ENCODE measurements around the gene ITGA2.
A peak's percentile ranks its signal among the peaks of the same experiment; 100 is the strongest.

Gene ITGA2

GRCh38 chr5:53001541-53001940, 12.4 kb downstream of the ITGA2 start:
- TF ChIP-seq, protein P1, sequence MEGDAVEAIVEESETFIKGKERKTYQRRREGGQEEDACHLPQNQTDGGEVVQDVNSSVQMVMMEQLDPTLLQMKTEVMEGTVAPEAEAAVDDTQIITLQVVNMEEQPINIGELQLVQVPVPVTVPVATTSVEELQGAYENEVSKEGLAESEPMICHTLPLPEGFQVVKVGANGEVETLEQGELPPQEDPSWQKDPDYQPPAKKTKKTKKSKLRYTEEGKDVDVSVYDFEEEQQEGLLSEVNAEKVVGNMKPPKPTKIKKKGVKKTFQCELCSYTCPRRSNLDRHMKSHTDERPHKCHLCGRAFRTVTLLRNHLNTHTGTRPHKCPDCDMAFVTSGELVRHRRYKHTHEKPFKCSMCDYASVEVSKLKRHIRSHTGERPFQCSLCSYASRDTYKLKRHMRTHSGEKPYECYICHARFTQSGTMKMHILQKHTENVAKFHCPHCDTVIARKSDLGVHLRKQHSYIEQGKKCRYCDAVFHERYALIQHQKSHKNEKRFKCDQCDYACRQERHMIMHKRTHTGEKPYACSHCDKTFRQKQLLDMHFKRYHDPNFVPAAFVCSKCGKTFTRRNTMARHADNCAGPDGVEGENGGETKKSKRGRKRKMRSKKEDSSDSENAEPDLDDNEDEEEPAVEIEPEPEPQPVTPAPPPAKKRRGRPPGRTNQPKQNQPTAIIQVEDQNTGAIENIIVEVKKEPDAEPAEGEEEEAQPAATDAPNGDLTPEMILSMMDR (IDR thresholded peaks at IDR 0.05; ENCODE audit: low read depth, low read length) = no peak
- in situ Hi-C loops (cut with HindIII; ENCODE audit: low sequenced_read_pairs) = no loop called here
- no peak overlapping the region for H3K4me3 ChIP-seq (ENCODE audit: low read depth, low read length)
- no peak for DNase-seq (ENCODE audit: low read depth, low spot score)

DNA sequence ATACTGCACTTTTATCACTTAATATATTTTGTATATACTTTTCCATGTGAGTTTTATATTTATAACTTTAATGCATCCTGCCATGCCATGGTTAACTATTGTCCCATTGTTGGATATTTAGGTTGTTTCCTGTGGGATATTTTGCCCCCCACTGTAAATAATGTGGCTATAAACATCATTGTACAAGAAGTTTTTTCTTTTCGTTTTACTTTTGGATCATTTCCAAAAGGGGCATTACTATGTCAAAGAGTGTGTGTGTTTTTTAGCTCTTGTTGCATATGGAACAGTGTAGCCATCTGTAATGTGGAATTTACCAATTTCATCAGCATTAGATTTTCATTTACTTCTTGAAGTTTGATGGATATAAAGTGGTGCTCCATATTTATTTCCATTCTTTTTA, 13.3 kb downstream of the ITGA2 start:
- TF ChIP-seq, protein P1 (IDR thresholded peaks at IDR 0.05; ENCODE audit: low read depth, low read length) = no peak
- DNase-seq (ENCODE audit: low read depth, low spot score) = no peak
- no peak overlapping the region for H3K4me3 ChIP-seq (ENCODE audit: low read depth, low read length)
- in situ Hi-C loops (cut with HindIII; ENCODE audit: low sequenced_read_pairs) = no loop called here

DNA sequence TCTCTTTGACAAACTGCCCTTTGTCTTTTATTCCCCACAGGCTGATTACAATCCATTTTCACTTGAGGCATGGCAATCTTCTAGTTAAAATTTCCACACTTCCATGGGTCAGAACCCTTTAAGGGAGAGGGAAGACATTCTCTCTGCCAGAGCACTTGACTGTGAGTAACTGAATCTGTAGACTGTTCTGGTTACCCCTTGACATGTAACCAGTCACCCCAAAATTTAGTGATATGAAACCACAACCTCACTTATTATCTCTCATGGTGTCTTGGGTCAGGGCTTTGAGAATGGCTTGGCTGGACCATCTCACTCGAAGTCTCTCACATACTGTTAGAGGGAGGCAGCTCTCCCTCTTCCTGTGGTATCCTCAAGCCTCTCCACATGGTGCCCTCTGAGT, 14.0 kb downstream of the ITGA2 start:
- in situ Hi-C loops (cut with HindIII; ENCODE audit: low sequenced_read_pairs) = no loop called here
- no peak for DNase-seq (ENCODE audit: low read depth, low spot score)
- H3K4me3 ChIP-seq (ENCODE audit: low read depth, low read length) = no peak overlapping the region
- TF ChIP-seq, protein P1 (IDR thresholded peaks at IDR 0.05; ENCODE audit: low read depth, low read length) = no peak

GRCh38 chr5:53006911-53007890, 18.0 kb downstream of the ITGA2 start:
- no peak overlapping the region for H3K4me3 ChIP-seq (ENCODE audit: low read depth, low read length)
- TF ChIP-seq, protein P1 (IDR thresholded peaks at IDR 0.05; ENCODE audit: low read depth, low read length) = no peak
- no peak for DNase-seq (ENCODE audit: low read depth, low spot score)
- in situ Hi-C loops (cut with HindIII; ENCODE audit: low sequenced_read_pairs) = no loop called here

DNA sequence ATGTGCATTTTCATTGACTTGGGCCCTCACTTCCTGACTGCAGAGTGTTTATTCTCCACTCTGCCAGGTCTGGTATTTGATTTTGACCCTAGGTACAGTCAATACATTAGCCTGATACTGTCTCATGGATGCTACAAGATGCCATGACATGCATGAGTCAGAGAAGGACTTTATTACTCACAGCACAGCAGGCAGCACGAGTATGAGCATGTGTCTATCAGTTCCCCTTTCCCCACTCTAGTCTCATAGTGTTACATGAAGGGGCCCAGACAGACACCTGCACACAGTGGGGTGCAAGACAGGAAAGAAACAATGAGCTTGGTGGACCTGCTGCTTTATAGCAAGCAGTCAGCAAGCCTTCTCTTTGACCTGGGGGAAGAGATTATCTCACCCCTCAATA, 19.6 kb downstream of the ITGA2 start:
- in situ Hi-C loops (cut with HindIII; ENCODE audit: low sequenced_read_pairs) = no loop called here
- DNase-seq (ENCODE audit: low read depth, low spot score) = peak; percentile 53
- TF ChIP-seq, protein P1 (IDR thresholded peaks at IDR 0.05; ENCODE audit: low read depth, low read length) = no peak
- H3K4me3 ChIP-seq (ENCODE audit: low read depth, low read length) = no peak overlapping the region

DNA sequence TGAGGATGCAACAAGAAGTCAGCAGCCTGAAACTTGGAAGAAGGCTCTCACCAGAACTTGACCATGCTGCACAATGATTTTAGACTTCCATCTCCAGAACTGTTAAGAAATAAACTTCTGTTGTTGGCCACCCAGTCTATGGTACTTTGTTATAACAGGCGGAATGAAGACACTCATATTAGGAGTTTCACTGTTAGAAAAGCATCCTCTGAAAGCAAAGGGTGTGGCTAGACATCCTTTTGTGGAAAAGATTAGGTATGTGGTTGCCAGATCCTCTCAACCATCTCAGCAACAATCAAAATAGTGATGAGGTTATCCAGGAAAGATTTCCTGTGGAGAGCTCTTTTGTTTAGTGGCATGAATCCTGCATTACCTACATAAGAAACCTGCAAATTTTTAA, 20.7 kb downstream of the ITGA2 start:
- in situ Hi-C loops (cut with HindIII; ENCODE audit: low sequenced_read_pairs) = no loop called here
- no peak for DNase-seq (ENCODE audit: low read depth, low spot score)
- no peak overlapping the region for H3K4me3 ChIP-seq (ENCODE audit: low read depth, low read length)
- TF ChIP-seq, protein P1 (IDR thresholded peaks at IDR 0.05; ENCODE audit: low read depth, low read length) = no peak
